Measurements from ENCODE around the gene FBXO46. TPM values are rescaled to one million over a fixed set of nuclear protein-coding genes. Genes with fewer than 3 reads are reported as not detected.

FBXO46 gene
- total RNA-seq, 1 experiment from 2014 or later, result 45.5 TPM

- Histone ChIP-seq H2AFZ (no peak overlapping the region), H4K20me1 (ENCODE audit: insufficient read depth) (peaks cover 4% of the 10 kb centered on the region; the same call in 1 of the 2 replicates), H3F3A (ENCODE audit: insufficient read depth, low read depth) (peaks cover 74% of the 10 kb centered on the region; the same call in 1 of the 2 replicates), H3K4me2 (no peak overlapping the region), H3K27ac (peak overlapping the region; percentile 24; the same call in 1 of the 2 replicates), H3K79me2 (ENCODE audit: low read depth) (no peaks in the 10 kb centered on the region), H3K36me3 (ENCODE audit: low read depth) (peaks cover 16% of the 10 kb centered on the region; the same call in 1 of the 2 replicates), H3K9me2 (ENCODE audit: insufficient read depth) (no peaks in the 10 kb centered on the region), H3K27me3 (ENCODE audit: insufficient read depth, low read depth) (no peaks in the 10 kb centered on the region), H3K4me3 (no peak overlapping the region), H3K4me1 (replicated peaks; ENCODE audit: insufficient read depth) (peaks cover 7% of the 10 kb centered on the region; the same call in 1 of the 2 replicates), H3K9me3 (ENCODE audit: insufficient read depth, low read depth) (no peaks in the 10 kb centered on the region)
- CTCF ChIA-PET, result no interaction called here
- TF ChIP-seq EZH2 (IDR thresholded peaks at IDR 0.05; ENCODE audit: low read depth), result no peak
- TF ChIP-seq CTCF (conservative IDR thresholded peaks at IDR 0.05), result no peak
- peak in 1 of 2 experiments; percentile 51 for DNase-seq
- BruUV-seq (replicated peaks), result no TSS peak
- intact Hi-C loops (cut with micrococcal nuclease; ENCODE audit: unreplicated experiment), result no loop called here
- POLR2A ChIA-PET (ENCODE audit: unreplicated experiment), result interaction anchor here (0.6 to 1.0 kb wide), 5 partner anchors 11 to 95 kb away, joined by 3 to 5 read pairs (median 4); no protein-coding TSS in a partner anchor
Observed at GRCh38 chr19:45772130-45772840, 41.6 kb upstream of the FBXO46 start.

GRCh38 chr19:45771311-45771933 lies 40.7 kb upstream of the FBXO46 start:
- CTCF ChIA-PET, result interaction anchor here (0.5 to 0.7 kb wide), 2 partner anchors 11 to 744 kb away, joined by 3 to 5 read pairs; partner anchors contain the start of gene DMPK
- no peak overlapping the region for H3K4me3 ChIP-seq

More at GRCh38 chr19:45771311-45771933, 40.7 kb upstream of the FBXO46 start:
- H3K27ac ChIP-seq, result no peak overlapping the region
- POLR2A ChIA-PET (ENCODE audit: unreplicated experiment), result interaction anchor here (0.6 to 1.0 kb wide), 3 partner anchors 22 to 76 kb away, joined by 3 to 4 read pairs (median 3); no protein-coding TSS in a partner anchor
- no peak overlapping the region for H3K4me2 ChIP-seq
- peaks cover 16% of the 10 kb centered on the region for H3K4me1 ChIP-seq (replicated peaks; ENCODE audit: insufficient read depth)
- DNase-seq, result no peak
- H3K9me2 ChIP-seq (ENCODE audit: insufficient read depth), result no peaks in the 10 kb centered on the region
- no peaks in the 10 kb centered on the region for H4K20me1 ChIP-seq (ENCODE audit: insufficient read depth)
- no peaks in the 10 kb centered on the region for H3K27me3 ChIP-seq (ENCODE audit: insufficient read depth, low read depth)
- H3K79me2 ChIP-seq (ENCODE audit: low read depth), result no peaks in the 10 kb centered on the region
- intact Hi-C loops (cut with micrococcal nuclease; ENCODE audit: unreplicated experiment), result no loop called here
- H3K9me3 ChIP-seq (ENCODE audit: insufficient read depth, low read depth), result no peaks in the 10 kb centered on the region
- H3K36me3 ChIP-seq (ENCODE audit: low read depth), result peaks cover 9% of the 10 kb centered on the region; the same call in 1 of the 2 replicates
- no peak overlapping the region for H2AFZ ChIP-seq
- H3F3A ChIP-seq (ENCODE audit: insufficient read depth, low read depth), result peaks cover 65% of the 10 kb centered on the region; the same call in 1 of the 2 replicates
- TF ChIP-seq EZH2 (IDR thresholded peaks at IDR 0.05; ENCODE audit: low read depth) (no peak), CTCF (conservative IDR thresholded peaks at IDR 0.05) (no peak)
- BruUV-seq (replicated peaks), result no TSS peak

All from PC-9 (cell line).